Endothelial cell of umbilical vein (primary cell): Measurements from ENCODE around the gene ASB1. TPM values are rescaled to one million over a fixed set of nuclear protein-coding genes. Genes with fewer than 3 reads are reported as not detected.

Experiments
- BruUV-seq: library from RNA; stranded (reverse); fragments of 400-500 nt; replicated peaks from 2 replicates; lab custom pipeline; 2021; lab: Mats Ljungman, UMichigan
- CTCF ChIA-PET: fragments of 300-600, 350-600 bp; sonication (Branson Sonifier 250); formaldehyde crosslinking; loops from one replicate; lab custom pipeline; 2021; ENCODE audit warnings: antibody characterized with exemption, inconsistent platforms; lab: Charles Lee
- POLR2A ChIA-PET: fragments of 300-600, 350-600 bp; sonication (Branson Sonifier 250); formaldehyde crosslinking; loops from one replicate; lab custom pipeline; 2021; ENCODE audit warnings: antibody characterized with exemption, inconsistent platforms; lab: Charles Lee
- DNase-seq: peaks from one replicate; pipeline ENCODE4 v3.0.0-alpha.2; 2011; ENCODE audit warnings: low read depth, low spot score
- FAIRE-seq: peaks from 2 replicates; lab custom pipeline; 2011; peaks lifted over from hg19 to GRCh38; lab: Jason Lieb, UNC
- H2AFZ ChIP-seq: 2 replicates; pipeline ENCODE4 v1.6.0; 2012; ENCODE audit warnings: low read depth, low read length, control low read depth, inconsistent platforms
- H3K27ac ChIP-seq: 2 replicates; pipeline ENCODE4 v1.5.1; 2011; ENCODE audit warnings: low read depth, mild to moderate bottlenecking, control low read depth, low read length, moderate library complexity; ENCODE audit not compliant: insufficient read depth
- H3K27me3 ChIP-seq, 2 experiments: 2 replicates each; pipeline versions ENCODE4 v1.6.0 to v1.6.1; 2011; ENCODE audit warnings: low read length in 2 of 2, mixed read lengths in 1 of 2; ENCODE audit not compliant: control insufficient read depth in 2 of 2, insufficient read depth in 2 of 2
- H3K36me3 ChIP-seq, 2 experiments: 2 replicates in 1 of 2; 3 replicates in 1 of 2; pipeline ENCODE4 v1.5.1; 2011; ENCODE audit warnings: low read length in 2 of 2, mild to moderate bottlenecking in 1 of 2, moderate library complexity in 1 of 2; ENCODE audit not compliant: control insufficient read depth in 2 of 2, insufficient read depth in 2 of 2; ENCODE audit errors: extremely low read depth in 1 of 2
- H3K4me1 ChIP-seq: 3 replicates; pipeline ENCODE4 v1.5.1; 2011; ENCODE audit warnings: mild to moderate bottlenecking, low read length; ENCODE audit not compliant: control insufficient read depth, insufficient read depth; ENCODE audit errors: extremely low read depth
- H3K4me2 ChIP-seq: 2 replicates; pipeline ENCODE4 v1.6.1; 2011; ENCODE audit warnings: low read length, control low read depth, mixed read lengths; ENCODE audit not compliant: insufficient read depth
- H3K4me3 ChIP-seq, 3 experiments: fragments of 200-600 bp in 1 of 3; sonication (generic), shearing (Covaris generic) in 1 of 3; replicated peaks in 1 of 3; 2 replicates each; pipeline ENCODE4 v1.5.1; 2011 to 2016; ENCODE audit warnings: control low read depth in 3 of 3, low read length in 3 of 3, mild to moderate bottlenecking in 2 of 3, inconsistent platforms in 1 of 3, low read depth in 1 of 3, moderate library complexity in 1 of 3; ENCODE audit not compliant: insufficient read depth in 1 of 3
- H3K79me2 ChIP-seq: 2 replicates; pipeline ENCODE4 v1.6.0; 2012; ENCODE audit warnings: low read length, inconsistent platforms; ENCODE audit not compliant: control insufficient read depth, insufficient read depth
- H3K9ac ChIP-seq: replicated peaks from 2 replicates; pipeline ENCODE3; 2011; ENCODE audit warnings: low read length, control low read depth; ENCODE audit not compliant: insufficient read depth; ENCODE audit errors: extremely low read depth
- H3K9me1 ChIP-seq: replicated peaks from 3 replicates; pipeline ENCODE4 v1.6.0; 2011; ENCODE audit warnings: mild to moderate bottlenecking, low read length; ENCODE audit not compliant: control insufficient read depth, insufficient read depth; ENCODE audit errors: extremely low read depth
- H3K9me3 ChIP-seq: replicated peaks from 2 replicates; pipeline ENCODE4 v1.5.1; 2012; ENCODE audit warnings: low read length, inconsistent platforms; ENCODE audit not compliant: control insufficient read depth, insufficient read depth
- H4K20me1 ChIP-seq: replicated peaks from 2 replicates; pipeline ENCODE3; 2011; ENCODE audit warnings: mild to moderate bottlenecking, low read length; ENCODE audit not compliant: control insufficient read depth, insufficient read depth; ENCODE audit errors: extremely low read depth
- EZH2 ChIP-seq: IDR thresholded peaks from 2 replicates; pipeline ENCODE4 v1.6.1; 2012; ENCODE audit warnings: borderline replicate concordance, low read depth, mild to moderate bottlenecking, moderate library complexity, low read length, inconsistent platforms; ENCODE audit not compliant: severe bottlenecking
- FOS ChIP-seq: IDR thresholded peaks from 2 replicates; pipeline ENCODE4 v1.6.1; 2011; ENCODE audit warnings: mild to moderate bottlenecking, low read length, moderate library complexity, borderline replicate concordance; ENCODE audit not compliant: insufficient read depth
- GATA2 ChIP-seq: IDR thresholded peaks from 2 replicates; pipeline ENCODE4 v1.7.0; 2011; ENCODE audit warnings: low read depth, mild to moderate bottlenecking, moderate library complexity, mixed read lengths, low read length; ENCODE audit not compliant: insufficient read length, insufficient read depth
- JUN ChIP-seq: IDR thresholded peaks from 2 replicates; pipeline ENCODE4 v1.6.1; 2011; ENCODE audit warnings: borderline replicate concordance, low read depth; ENCODE audit not compliant: insufficient read length, insufficient read depth
- MYC ChIP-seq: IDR thresholded peaks from one replicate; pipeline ENCODE4 v1.6.1; 2011; ENCODE audit warnings: mild to moderate bottlenecking, low read depth, low read length
- POLR2A ChIP-seq: IDR thresholded peaks from 2 replicates; pipeline ENCODE4 v1.6.1; 2012; ENCODE audit warnings: low read depth, mild to moderate bottlenecking, control low read depth, low read length
- POLR2AphosphoS5 ChIP-seq: IDR thresholded peaks from 2 replicates; pipeline ENCODE4 v1.6.1; 2012; ENCODE audit warnings: low read depth, mild to moderate bottlenecking, control low read depth, low read length, moderate library complexity; ENCODE audit not compliant: insufficient read depth
- dilution Hi-C: fragments of 300-500 bp; cut with MboI; formaldehyde crosslinking; loops from one replicate; pipeline ENCODE4 v1.15.0; 2019; ENCODE audit warnings: low sequenced_read_pairs; ENCODE audit not compliant: extremely low pct_ligation_motif_present
- intact Hi-C: fragments of 100-400 bp; cut with micrococcal nuclease; formaldehyde crosslinking; loops from one replicate; pipeline ENCODE4 v1.10.0; 2022
- polyA plus RNA-seq, 4 experiments: library from polyadenylated mRNA; depleted of rRNA in 3 of 4; stranded (reverse) in 3 of 4; unstranded in 1 of 4; fragments of >200 nt; gene quantifications; 2 replicates each; pipeline versions ENCODE4 v1.2.1 to v1.2.3, GENCODE V29; 2011 to 2012; ENCODE audit warnings: missing spikeins in 1 of 4
- total RNA-seq: library from RNA; stranded (reverse); gene quantifications from 2 replicates; pipeline ENCODE4 v1.2.3, GENCODE V29; 2021
- TF ChIP-seq, protein P1 (sequence below), 2 donors: IDR thresholded peaks; 1 replicate in 1 of 2; 2 replicates in 1 of 2; pipeline ENCODE4 v1.5.1; 2011; ENCODE audit warnings: low read length in 2 of 2, mild to moderate bottlenecking in 2 of 2, moderate library complexity in 2 of 2, control low read depth in 1 of 2, inconsistent platforms in 1 of 2, low read depth in 1 of 2; ENCODE audit not compliant: insufficient read depth in 1 of 2; ENCODE audit errors: extremely low read depth in 1 of 2
- TF ChIP-seq, protein P2 (sequence below): IDR thresholded peaks from 2 replicates; pipeline ENCODE4 v1.6.1; 2011; ENCODE audit not compliant: insufficient read depth, insufficient read length

The ASB1 gene
- total and polyA plus RNA-seq, 2 donors (not counting 3 experiments of a cell fraction or from before 2014, with no cell fraction given): 12.3 to 16.2 TPM

DNA sequence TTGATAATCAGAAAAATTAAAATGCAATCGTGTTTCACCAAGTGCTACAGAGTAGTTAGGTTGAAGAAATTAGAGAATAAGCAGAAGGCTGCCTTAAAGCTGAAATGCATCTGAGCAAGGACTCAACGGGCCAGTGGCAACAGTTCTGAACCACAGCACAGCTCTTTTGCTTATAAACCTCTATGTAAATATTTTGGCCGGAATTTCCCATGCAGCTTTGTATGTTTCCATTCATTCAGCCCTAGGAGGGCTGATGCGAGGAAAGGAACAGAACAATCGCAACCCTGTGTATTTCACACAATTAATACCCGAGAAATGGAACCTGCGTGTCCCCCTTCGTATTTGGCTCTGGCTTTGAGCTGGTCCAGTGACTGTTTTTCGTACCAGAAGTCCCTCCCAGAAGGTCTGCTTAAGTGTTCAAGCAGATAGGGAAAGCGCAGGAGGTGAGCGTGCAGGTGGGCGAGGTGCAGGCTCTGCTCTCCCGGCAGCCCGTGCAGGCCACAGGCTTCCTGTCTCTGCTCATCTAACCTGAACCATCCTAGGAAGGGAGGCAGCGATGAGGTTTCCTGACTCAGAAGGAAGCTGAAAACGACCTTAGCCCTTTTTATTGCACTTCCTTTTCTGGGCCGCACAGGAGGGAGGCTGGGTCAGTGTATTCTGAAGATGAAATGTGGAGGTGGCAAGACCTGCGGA is 67.3 kb downstream of the ASB1 start:
- Histone ChIP-seq H3K4me3 (no peak overlapping the region), H3K9me1 (no peaks in the 10 kb centered on the region), H3K9me3 (no peaks in the 10 kb centered on the region), H4K20me1 (no peaks in the 10 kb centered on the region), H3K27ac (no peak overlapping the region), H2AFZ (no peak overlapping the region), H3K27me3 (no peaks in the 10 kb centered on the region), H3K4me1 (no peaks in the 10 kb centered on the region), H3K4me2 (no peak overlapping the region), H3K79me2 (no peaks in the 10 kb centered on the region), H3K36me3 (no peaks in the 10 kb centered on the region), H3K9ac (no peak overlapping the region)
- no TSS peak for BruUV-seq
- CTCF ChIA-PET: interaction anchor here (1.2 kb wide), 1 partner anchor 19 kb away, joined by 4 read pairs; no protein-coding TSS in a partner anchor
- TF ChIP-seq MYC (no peak), POLR2AphosphoS5 (no peak), GATA2 (no peak), JUN (no peak), FOS (no peak), EZH2 (no peak), POLR2A (no peak)
- TF ChIP-seq, protein P1, sequence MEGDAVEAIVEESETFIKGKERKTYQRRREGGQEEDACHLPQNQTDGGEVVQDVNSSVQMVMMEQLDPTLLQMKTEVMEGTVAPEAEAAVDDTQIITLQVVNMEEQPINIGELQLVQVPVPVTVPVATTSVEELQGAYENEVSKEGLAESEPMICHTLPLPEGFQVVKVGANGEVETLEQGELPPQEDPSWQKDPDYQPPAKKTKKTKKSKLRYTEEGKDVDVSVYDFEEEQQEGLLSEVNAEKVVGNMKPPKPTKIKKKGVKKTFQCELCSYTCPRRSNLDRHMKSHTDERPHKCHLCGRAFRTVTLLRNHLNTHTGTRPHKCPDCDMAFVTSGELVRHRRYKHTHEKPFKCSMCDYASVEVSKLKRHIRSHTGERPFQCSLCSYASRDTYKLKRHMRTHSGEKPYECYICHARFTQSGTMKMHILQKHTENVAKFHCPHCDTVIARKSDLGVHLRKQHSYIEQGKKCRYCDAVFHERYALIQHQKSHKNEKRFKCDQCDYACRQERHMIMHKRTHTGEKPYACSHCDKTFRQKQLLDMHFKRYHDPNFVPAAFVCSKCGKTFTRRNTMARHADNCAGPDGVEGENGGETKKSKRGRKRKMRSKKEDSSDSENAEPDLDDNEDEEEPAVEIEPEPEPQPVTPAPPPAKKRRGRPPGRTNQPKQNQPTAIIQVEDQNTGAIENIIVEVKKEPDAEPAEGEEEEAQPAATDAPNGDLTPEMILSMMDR (IDR thresholded peaks at IDR 0.05; ENCODE audit: extremely low read depth in 1 of 2, insufficient read depth in 1 of 2, low read depth in 1 of 2, low read length in 2 of 2): no peak
- TF ChIP-seq, protein P2, sequence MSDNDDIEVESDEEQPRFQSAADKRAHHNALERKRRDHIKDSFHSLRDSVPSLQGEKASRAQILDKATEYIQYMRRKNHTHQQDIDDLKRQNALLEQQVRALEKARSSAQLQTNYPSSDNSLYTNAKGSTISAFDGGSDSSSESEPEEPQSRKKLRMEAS: no peak
- dilution Hi-C loops (no loop called here), intact Hi-C loops (no loop called here)
- FAIRE-seq: no peak
- DNase-seq: no peak
- POLR2A ChIA-PET: no interaction called here
